HK-2 (cell line): ENCODE results near the gene WARS2.

Source experiments
- DNase-seq: peaks from one replicate; pipeline ENCODE4 v3.0.0-alpha.2; 2018; ENCODE audit not compliant: unreplicated experiment

The WARS2 gene

GRCh38 chr1:119083479-119083878 is 57.0 kb downstream of the WARS2 start:
- DNase-seq: no peak

GRCh38 chr1:119081700-119082099 is 58.8 kb downstream of the WARS2 start:
- DNase-seq: no peak

- DNase-seq: no peak
Observed at GRCh38 chr1:119081267-119081666, 59.2 kb downstream of the WARS2 start.

- DNase-seq: peak; percentile 86
Observed at GRCh38 chr1:119080586-119080985, 59.9 kb downstream of the WARS2 start.

GRCh38 chr1:119079881-119080280 is 60.6 kb downstream of the WARS2 start:
- no peak for DNase-seq

- DNase-seq: no peak
Observed at GRCh38 chr1:119075614-119076013, 64.8 kb downstream of the WARS2 start.

GRCh38 chr1:119071321-119071720 is 69.1 kb downstream of the WARS2 start:
- no peak for DNase-seq

- no peak for DNase-seq
Observed at GRCh38 chr1:119069682-119070081, 70.8 kb downstream of the WARS2 start.

GRCh38 chr1:119068427-119068826 is 72.0 kb downstream of the WARS2 start:
- no peak for DNase-seq

- no peak for DNase-seq
Observed at GRCh38 chr1:119061700-119062099, 78.8 kb downstream of the WARS2 start.

- DNase-seq: no peak
Observed at GRCh38 chr1:119055568-119055967, 84.9 kb downstream of the WARS2 start.

GRCh38 chr1:119053917-119054316 is 86.5 kb downstream of the WARS2 start:
- no peak for DNase-seq

GRCh38 chr1:119052267-119052666 is 88.2 kb downstream of the WARS2 start:
- no peak for DNase-seq

GRCh38 chr1:119048624-119049404 is 91.6 kb downstream of the WARS2 start:
- DNase-seq: no peak

GRCh38 chr1:119046785-119047438 is 93.5 kb downstream of the WARS2 start:
- DNase-seq: no peak

- DNase-seq: no peak
Observed at GRCh38 chr1:119046429-119046784, 94.0 kb downstream of the WARS2 start.

- DNase-seq: no peak
Observed at GRCh38 chr1:119045096-119045746, 95.2 kb downstream of the WARS2 start.

GRCh38 chr1:119040906-119041305 is 99.5 kb downstream of the WARS2 start:
- no peak for DNase-seq

- no peak for DNase-seq
Observed at GRCh38 chr1:119040489-119040888, 100.0 kb downstream of the WARS2 start.

GRCh38 chr1:119038363-119038762 is 102.1 kb downstream of the WARS2 start:
- DNase-seq: no peak

- no peak for DNase-seq
Observed at GRCh38 chr1:119034359-119034758, 106.1 kb downstream of the WARS2 start.

- DNase-seq: no peak
Observed at GRCh38 chr1:119032986-119033385, 107.5 kb downstream of the WARS2 start.

- no peak for DNase-seq
Observed at GRCh38 chr1:119027759-119028158, 112.7 kb downstream of the WARS2 start.
